GM12891 (cell line): Measurements from ENCODE around the gene MRPL33.

Source experiments
- POLR2A ChIP-seq: IDR thresholded peaks from 2 replicates; pipeline ENCODE4 v1.6.1; 2011; ENCODE audit warnings: low read depth, low read length, control low read depth
- POLR2AphosphoS5 ChIP-seq: IDR thresholded peaks from 2 replicates; pipeline ENCODE4 v1.6.1; 2011; ENCODE audit warnings: low read depth, low read length, control low read depth
- TAF1 ChIP-seq: IDR thresholded peaks from 2 replicates; pipeline ENCODE4 v1.6.1; 2011; ENCODE audit warnings: low read depth, low read length, control low read depth

GRCh38 chr2:27809761-27810241 is 38.3 kb downstream of the MRPL33 start:
- no peak for TF ChIP-seq POLR2A
- TF ChIP-seq TAF1 = no peak
- TF ChIP-seq POLR2AphosphoS5 = no peak
